GM15510 (cell line): ENCODE data around the gene RTN1.

Experiments used
- POLR2A ChIP-seq: IDR thresholded peaks from 3 replicates; pipeline ENCODE4 v1.6.1; 2011; ENCODE audit warnings: borderline replicate concordance; ENCODE audit not compliant: insufficient read length; ENCODE audit errors: extremely low read depth

Gene RTN1

GRCh38 chr14:59656473-59656872 lies 214.1 kb downstream of the RTN1 start:
- TF ChIP-seq POLR2A = no peak

- TF ChIP-seq POLR2A = no peak
Observed at GRCh38 chr14:59638885-59639284, 231.7 kb downstream of the RTN1 start.

GRCh38 chr14:59634617-59635016 lies 236.0 kb downstream of the RTN1 start:
- TF ChIP-seq POLR2A = no peak

GRCh38 chr14:59633486-59633885 lies 237.1 kb downstream of the RTN1 start:
- TF ChIP-seq POLR2A = no peak

- TF ChIP-seq POLR2A = no peak
Observed at GRCh38 chr14:59632381-59632780, 238.2 kb downstream of the RTN1 start.

- TF ChIP-seq POLR2A = no peak
Observed at GRCh38 chr14:59631237-59631636, 239.3 kb downstream of the RTN1 start.

GRCh38 chr14:59630288-59630963 lies 240.2 kb downstream of the RTN1 start:
- no peak for TF ChIP-seq POLR2A

- no peak for TF ChIP-seq POLR2A
Observed at GRCh38 chr14:59629444-59630287, 240.9 kb downstream of the RTN1 start.

- TF ChIP-seq POLR2A = no peak
Observed at GRCh38 chr14:59627011-59627520, 243.5 kb downstream of the RTN1 start.

- no peak for TF ChIP-seq POLR2A
Observed at GRCh38 chr14:59622631-59623030, 247.9 kb downstream of the RTN1 start.

GRCh38 chr14:59619061-59619460 lies 251.5 kb downstream of the RTN1 start:
- no peak for TF ChIP-seq POLR2A

GRCh38 chr14:59601056-59601455 lies 269.5 kb downstream of the RTN1 start:
- TF ChIP-seq POLR2A = no peak

GRCh38 chr14:59600211-59600945 lies 270.2 kb downstream of the RTN1 start:
- no peak for TF ChIP-seq POLR2A

GRCh38 chr14:59595071-59595470 lies 275.5 kb downstream of the RTN1 start:
- no peak for TF ChIP-seq POLR2A
